ENCODE results near the gene CNTNAP5.

The CNTNAP5 gene

GRCh38 chr2:124838406-124838805 lies 813.3 kb downstream of the CNTNAP5 start:
- Histone ChIP-seq H3K36me3 (ENCODE audit: control insufficient read depth, insufficient read depth, low read length) (no peaks in the 10 kb centered on the region), H3K4me3 (ENCODE audit: low read depth, low read length) (no peak overlapping the region), H3K9ac (ENCODE audit: low read depth, low read length) (no peak overlapping the region), H3K27me3 (ENCODE audit: control insufficient read depth, insufficient read depth, low read length) (no peaks in the 10 kb centered on the region), H3K9me3 (ENCODE audit: control insufficient read depth, insufficient read depth, low read length) (no peaks in the 10 kb centered on the region), H3K4me1 (ENCODE audit: control insufficient read depth, insufficient read depth, low read length) (no peaks in the 10 kb centered on the region)

- Histone ChIP-seq H3K9ac (ENCODE audit: low read depth, low read length) (no peak overlapping the region), H3K36me3 (ENCODE audit: control insufficient read depth, insufficient read depth, low read length) (no peaks in the 10 kb centered on the region), H3K9me3 (ENCODE audit: control insufficient read depth, insufficient read depth, low read length) (no peaks in the 10 kb centered on the region), H3K27me3 (ENCODE audit: control insufficient read depth, insufficient read depth, low read length) (no peaks in the 10 kb centered on the region), H3K4me1 (ENCODE audit: control insufficient read depth, insufficient read depth, low read length) (no peaks in the 10 kb centered on the region), H3K4me3 (ENCODE audit: low read depth, low read length) (no peak overlapping the region)
Observed at GRCh38 chr2:124867247-124867646, 842.2 kb downstream of the CNTNAP5 start.

GRCh38 chr2:124874219-124874618 lies 849.1 kb downstream of the CNTNAP5 start:
- H3K9ac ChIP-seq (ENCODE audit: low read depth, low read length), result no peak overlapping the region
- H3K36me3 ChIP-seq (ENCODE audit: control insufficient read depth, insufficient read depth, low read length), result no peaks in the 10 kb centered on the region
- no peaks in the 10 kb centered on the region for H3K27me3 ChIP-seq (ENCODE audit: control insufficient read depth, insufficient read depth, low read length)
- H3K4me3 ChIP-seq (ENCODE audit: low read depth, low read length), result no peak overlapping the region
- H3K4me1 ChIP-seq (ENCODE audit: control insufficient read depth, insufficient read depth, low read length), result no peaks in the 10 kb centered on the region
- H3K9me3 ChIP-seq (ENCODE audit: control insufficient read depth, insufficient read depth, low read length), result no peaks in the 10 kb centered on the region

GRCh38 chr2:124874676-124875075 lies 849.6 kb downstream of the CNTNAP5 start:
- Histone ChIP-seq H3K9me3 (ENCODE audit: control insufficient read depth, insufficient read depth, low read length) (no peaks in the 10 kb centered on the region), H3K4me3 (ENCODE audit: low read depth, low read length) (no peak overlapping the region), H3K4me1 (ENCODE audit: control insufficient read depth, insufficient read depth, low read length) (no peaks in the 10 kb centered on the region), H3K27me3 (ENCODE audit: control insufficient read depth, insufficient read depth, low read length) (no peaks in the 10 kb centered on the region), H3K9ac (ENCODE audit: low read depth, low read length) (no peak overlapping the region), H3K36me3 (ENCODE audit: control insufficient read depth, insufficient read depth, low read length) (no peaks in the 10 kb centered on the region)

- Histone ChIP-seq H3K27me3 (ENCODE audit: control insufficient read depth, insufficient read depth, low read length) (no peaks in the 10 kb centered on the region), H3K4me1 (ENCODE audit: control insufficient read depth, insufficient read depth, low read length) (no peaks in the 10 kb centered on the region), H3K4me3 (ENCODE audit: low read depth, low read length) (no peak overlapping the region), H3K36me3 (ENCODE audit: control insufficient read depth, insufficient read depth, low read length) (no peaks in the 10 kb centered on the region), H3K9ac (ENCODE audit: low read depth, low read length) (no peak overlapping the region), H3K9me3 (ENCODE audit: control insufficient read depth, insufficient read depth, low read length) (no peaks in the 10 kb centered on the region)
Observed at GRCh38 chr2:124875627-124876244, 850.6 kb downstream of the CNTNAP5 start.

- no peaks in the 10 kb centered on the region for H3K4me1 ChIP-seq (ENCODE audit: control insufficient read depth, insufficient read depth, low read length)
- H3K9ac ChIP-seq (ENCODE audit: low read depth, low read length), result no peak overlapping the region
- no peaks in the 10 kb centered on the region for H3K9me3 ChIP-seq (ENCODE audit: control insufficient read depth, insufficient read depth, low read length)
- no peaks in the 10 kb centered on the region for H3K27me3 ChIP-seq (ENCODE audit: control insufficient read depth, insufficient read depth, low read length)
- no peaks in the 10 kb centered on the region for H3K36me3 ChIP-seq (ENCODE audit: control insufficient read depth, insufficient read depth, low read length)
- H3K4me3 ChIP-seq (ENCODE audit: low read depth, low read length), result no peak overlapping the region
Observed at GRCh38 chr2:124877141-124877577, 852.1 kb downstream of the CNTNAP5 start.

GRCh38 chr2:124879640-124880039 lies 854.6 kb downstream of the CNTNAP5 start:
- Histone ChIP-seq H3K4me1 (ENCODE audit: control insufficient read depth, insufficient read depth, low read length) (no peaks in the 10 kb centered on the region), H3K4me3 (ENCODE audit: low read depth, low read length) (no peak overlapping the region)

GRCh38 chr2:124880995-124881394 lies 855.9 kb downstream of the CNTNAP5 start:
- H3K4me3 ChIP-seq (ENCODE audit: low read depth, low read length), result no peak overlapping the region
- H3K27me3 ChIP-seq (ENCODE audit: control insufficient read depth, insufficient read depth, low read length), result no peaks in the 10 kb centered on the region
- H3K9me3 ChIP-seq (ENCODE audit: control insufficient read depth, insufficient read depth, low read length), result no peaks in the 10 kb centered on the region
- no peak overlapping the region for H3K9ac ChIP-seq (ENCODE audit: low read depth, low read length)
- no peaks in the 10 kb centered on the region for H3K36me3 ChIP-seq (ENCODE audit: control insufficient read depth, insufficient read depth, low read length)
- no peaks in the 10 kb centered on the region for H3K4me1 ChIP-seq (ENCODE audit: control insufficient read depth, insufficient read depth, low read length)

More at GRCh38 chr2:124879640-124880039, 854.6 kb downstream of the CNTNAP5 start:
- Histone ChIP-seq H3K27me3 (ENCODE audit: control insufficient read depth, insufficient read depth, low read length) (no peaks in the 10 kb centered on the region), H3K9me3 (ENCODE audit: control insufficient read depth, insufficient read depth, low read length) (no peaks in the 10 kb centered on the region), H3K9ac (ENCODE audit: low read depth, low read length) (no peak overlapping the region), H3K36me3 (ENCODE audit: control insufficient read depth, insufficient read depth, low read length) (no peaks in the 10 kb centered on the region)

GRCh38 chr2:124882423-124882822 lies 857.3 kb downstream of the CNTNAP5 start:
- no peak overlapping the region for H3K9ac ChIP-seq (ENCODE audit: low read depth, low read length)
- no peaks in the 10 kb centered on the region for H3K36me3 ChIP-seq (ENCODE audit: control insufficient read depth, insufficient read depth, low read length)
- no peak overlapping the region for H3K4me3 ChIP-seq (ENCODE audit: low read depth, low read length)
- no peaks in the 10 kb centered on the region for H3K4me1 ChIP-seq (ENCODE audit: control insufficient read depth, insufficient read depth, low read length)
- H3K27me3 ChIP-seq (ENCODE audit: control insufficient read depth, insufficient read depth, low read length), result no peaks in the 10 kb centered on the region
- no peaks in the 10 kb centered on the region for H3K9me3 ChIP-seq (ENCODE audit: control insufficient read depth, insufficient read depth, low read length)

GRCh38 chr2:124883595-124883994 lies 858.5 kb downstream of the CNTNAP5 start:
- H3K36me3 ChIP-seq (ENCODE audit: control insufficient read depth, insufficient read depth, low read length), result no peaks in the 10 kb centered on the region
- H3K4me1 ChIP-seq (ENCODE audit: control insufficient read depth, insufficient read depth, low read length), result no peaks in the 10 kb centered on the region
- H3K4me3 ChIP-seq (ENCODE audit: low read depth, low read length), result no peak overlapping the region
- H3K9ac ChIP-seq (ENCODE audit: low read depth, low read length), result no peak overlapping the region
- no peaks in the 10 kb centered on the region for H3K9me3 ChIP-seq (ENCODE audit: control insufficient read depth, insufficient read depth, low read length)
- no peaks in the 10 kb centered on the region for H3K27me3 ChIP-seq (ENCODE audit: control insufficient read depth, insufficient read depth, low read length)

- no peak overlapping the region for H3K9ac ChIP-seq (ENCODE audit: low read depth, low read length)
- no peaks in the 10 kb centered on the region for H3K27me3 ChIP-seq (ENCODE audit: control insufficient read depth, insufficient read depth, low read length)
- H3K36me3 ChIP-seq (ENCODE audit: control insufficient read depth, insufficient read depth, low read length), result no peaks in the 10 kb centered on the region
- H3K4me1 ChIP-seq (ENCODE audit: control insufficient read depth, insufficient read depth, low read length), result no peaks in the 10 kb centered on the region
- H3K4me3 ChIP-seq (ENCODE audit: low read depth, low read length), result no peak overlapping the region
- H3K9me3 ChIP-seq (ENCODE audit: control insufficient read depth, insufficient read depth, low read length), result no peaks in the 10 kb centered on the region
Observed at GRCh38 chr2:124884315-124884714, 859.2 kb downstream of the CNTNAP5 start.

- no peak overlapping the region for H3K4me3 ChIP-seq (ENCODE audit: low read depth, low read length)
- no peaks in the 10 kb centered on the region for H3K36me3 ChIP-seq (ENCODE audit: control insufficient read depth, insufficient read depth, low read length)
- H3K4me1 ChIP-seq (ENCODE audit: control insufficient read depth, insufficient read depth, low read length), result no peaks in the 10 kb centered on the region
- H3K9me3 ChIP-seq (ENCODE audit: control insufficient read depth, insufficient read depth, low read length), result no peaks in the 10 kb centered on the region
- no peak overlapping the region for H3K9ac ChIP-seq (ENCODE audit: low read depth, low read length)
- no peaks in the 10 kb centered on the region for H3K27me3 ChIP-seq (ENCODE audit: control insufficient read depth, insufficient read depth, low read length)
Observed at GRCh38 chr2:124886216-124886615, 861.1 kb downstream of the CNTNAP5 start.

Measured in iPS-15b (cell line).